GM23338 (cell line): ENCODE results near the gene RTEL1.

Experiments
- CREB1 ChIP-seq: fragments of 250-450 bp; sonication (Bioruptor Pico); IDR thresholded peaks from 2 replicates; pipeline ENCODE4 v1.5.0; 2020; ENCODE audit warnings: low read depth, mild to moderate bottlenecking, moderate library complexity
- EZH2 ChIP-seq: fragments of 200-600 bp; sonication (generic); IDR thresholded peaks from one replicate; pipeline ENCODE4 v1.8.0; 2017; ENCODE audit warnings: antibody characterized with exemption, mild to moderate bottlenecking, low read depth; ENCODE audit not compliant: unreplicated experiment
- EZH2phosphoT487 ChIP-seq: fragments of 200-600 bp; sonication (generic); IDR thresholded peaks from one replicate; pipeline ENCODE4 v1.8.1; 2018; ENCODE audit warnings: antibody characterized with exemption; ENCODE audit not compliant: unreplicated experiment
- JUNB ChIP-seq: IDR thresholded peaks from one replicate; pipeline ENCODE4 v1.6.1; 2016; ENCODE audit warnings: antibody characterized with exemption; ENCODE audit not compliant: unreplicated experiment
- POLR2AphosphoS5 ChIP-seq: IDR thresholded peaks from 2 replicates; pipeline ENCODE4 v1.6.1; 2016; ENCODE audit warnings: antibody characterized with exemption, low read depth
- STAT1 ChIP-seq: IDR thresholded peaks from one replicate; pipeline ENCODE4 v1.6.1; 2016; ENCODE audit warnings: antibody characterized with exemption; ENCODE audit not compliant: unreplicated experiment
- ZNF331 ChIP-seq: fragments of 250-450 bp; sonication (Bioruptor Pico); IDR thresholded peaks from 2 replicates; pipeline ENCODE4 v1.5.0; 2020; ENCODE audit warnings: low read depth, mild to moderate bottlenecking, moderate library complexity
- TF ChIP-seq, protein P1 (sequence below), 2 experiments: fragments of 200-600 bp in 1 of 2; sonication (generic) in 1 of 2; conservative IDR thresholded peaks; 2 replicates each; pipeline versions ENCODE4 v1.5.1 to v1.6.1; 2016 to 2017; ENCODE audit warnings: antibody characterized with exemption in 2 of 2, low read depth in 2 of 2, mild to moderate bottlenecking in 2 of 2, moderate library complexity in 1 of 2
- TF ChIP-seq, protein P2 (sequence below): IDR thresholded peaks from one replicate; pipeline ENCODE4 v1.6.1; 2018; ENCODE audit warnings: antibody characterized with exemption; ENCODE audit not compliant: unreplicated experiment

- TF ChIP-seq, protein P1, sequence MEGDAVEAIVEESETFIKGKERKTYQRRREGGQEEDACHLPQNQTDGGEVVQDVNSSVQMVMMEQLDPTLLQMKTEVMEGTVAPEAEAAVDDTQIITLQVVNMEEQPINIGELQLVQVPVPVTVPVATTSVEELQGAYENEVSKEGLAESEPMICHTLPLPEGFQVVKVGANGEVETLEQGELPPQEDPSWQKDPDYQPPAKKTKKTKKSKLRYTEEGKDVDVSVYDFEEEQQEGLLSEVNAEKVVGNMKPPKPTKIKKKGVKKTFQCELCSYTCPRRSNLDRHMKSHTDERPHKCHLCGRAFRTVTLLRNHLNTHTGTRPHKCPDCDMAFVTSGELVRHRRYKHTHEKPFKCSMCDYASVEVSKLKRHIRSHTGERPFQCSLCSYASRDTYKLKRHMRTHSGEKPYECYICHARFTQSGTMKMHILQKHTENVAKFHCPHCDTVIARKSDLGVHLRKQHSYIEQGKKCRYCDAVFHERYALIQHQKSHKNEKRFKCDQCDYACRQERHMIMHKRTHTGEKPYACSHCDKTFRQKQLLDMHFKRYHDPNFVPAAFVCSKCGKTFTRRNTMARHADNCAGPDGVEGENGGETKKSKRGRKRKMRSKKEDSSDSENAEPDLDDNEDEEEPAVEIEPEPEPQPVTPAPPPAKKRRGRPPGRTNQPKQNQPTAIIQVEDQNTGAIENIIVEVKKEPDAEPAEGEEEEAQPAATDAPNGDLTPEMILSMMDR (conservative IDR thresholded peaks at IDR 0.05; ENCODE audit: low read depth in 2 of 2): no peak
- no peak for TF ChIP-seq CREB1
- TF ChIP-seq, protein P2, sequence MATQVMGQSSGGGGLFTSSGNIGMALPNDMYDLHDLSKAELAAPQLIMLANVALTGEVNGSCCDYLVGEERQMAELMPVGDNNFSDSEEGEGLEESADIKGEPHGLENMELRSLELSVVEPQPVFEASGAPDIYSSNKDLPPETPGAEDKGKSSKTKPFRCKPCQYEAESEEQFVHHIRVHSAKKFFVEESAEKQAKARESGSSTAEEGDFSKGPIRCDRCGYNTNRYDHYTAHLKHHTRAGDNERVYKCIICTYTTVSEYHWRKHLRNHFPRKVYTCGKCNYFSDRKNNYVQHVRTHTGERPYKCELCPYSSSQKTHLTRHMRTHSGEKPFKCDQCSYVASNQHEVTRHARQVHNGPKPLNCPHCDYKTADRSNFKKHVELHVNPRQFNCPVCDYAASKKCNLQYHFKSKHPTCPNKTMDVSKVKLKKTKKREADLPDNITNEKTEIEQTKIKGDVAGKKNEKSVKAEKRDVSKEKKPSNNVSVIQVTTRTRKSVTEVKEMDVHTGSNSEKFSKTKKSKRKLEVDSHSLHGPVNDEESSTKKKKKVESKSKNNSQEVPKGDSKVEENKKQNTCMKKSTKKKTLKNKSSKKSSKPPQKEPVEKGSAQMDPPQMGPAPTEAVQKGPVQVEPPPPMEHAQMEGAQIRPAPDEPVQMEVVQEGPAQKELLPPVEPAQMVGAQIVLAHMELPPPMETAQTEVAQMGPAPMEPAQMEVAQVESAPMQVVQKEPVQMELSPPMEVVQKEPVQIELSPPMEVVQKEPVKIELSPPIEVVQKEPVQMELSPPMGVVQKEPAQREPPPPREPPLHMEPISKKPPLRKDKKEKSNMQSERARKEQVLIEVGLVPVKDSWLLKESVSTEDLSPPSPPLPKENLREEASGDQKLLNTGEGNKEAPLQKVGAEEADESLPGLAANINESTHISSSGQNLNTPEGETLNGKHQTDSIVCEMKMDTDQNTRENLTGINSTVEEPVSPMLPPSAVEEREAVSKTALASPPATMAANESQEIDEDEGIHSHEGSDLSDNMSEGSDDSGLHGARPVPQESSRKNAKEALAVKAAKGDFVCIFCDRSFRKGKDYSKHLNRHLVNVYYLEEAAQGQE: no peak
- no peak for TF ChIP-seq POLR2AphosphoS5
- TF ChIP-seq STAT1: no peak
- TF ChIP-seq JUNB: no peak
- no peak for TF ChIP-seq EZH2
- no peak for TF ChIP-seq ZNF331
- TF ChIP-seq EZH2phosphoT487: no peak
Observed at GRCh38 chr20:63685269-63686026, 27.3 kb downstream of the RTEL1 start.
